ENCODE data around the gene CHCHD4.

- TF ChIP-seq CTCF (IDR thresholded peaks at IDR 0.05 in 8 of 11, conservative IDR thresholded peaks at IDR 0.05 in 3 of 11) = no peak
- no peak for TF ChIP-seq POLR2A (IDR thresholded peaks at IDR 0.05)
- TF ChIP-seq POLR2AphosphoS5 (IDR thresholded peaks at IDR 0.05) = no peak
These were observed 7.5 kb upstream of the CHCHD4 start for GRCh38 chr3:14132120-14132519.

Data from spleen (tissue), 7 donors.